ENCODE results near the gene ADAMTS17. TPM values are rescaled to one million over a fixed set of nuclear protein-coding genes. Genes with fewer than 3 reads are reported as not detected.
"Not testable (repeated sequence)": the region's sequence is repeated elsewhere in the genome, so short reads cannot be mapped to it uniquely, and the experiment has no call there.

ADAMTS17 gene
- polyA plus RNA-seq, 3 donors, result 0.11 to 2.6 (median 0.76) TPM

DNA sequence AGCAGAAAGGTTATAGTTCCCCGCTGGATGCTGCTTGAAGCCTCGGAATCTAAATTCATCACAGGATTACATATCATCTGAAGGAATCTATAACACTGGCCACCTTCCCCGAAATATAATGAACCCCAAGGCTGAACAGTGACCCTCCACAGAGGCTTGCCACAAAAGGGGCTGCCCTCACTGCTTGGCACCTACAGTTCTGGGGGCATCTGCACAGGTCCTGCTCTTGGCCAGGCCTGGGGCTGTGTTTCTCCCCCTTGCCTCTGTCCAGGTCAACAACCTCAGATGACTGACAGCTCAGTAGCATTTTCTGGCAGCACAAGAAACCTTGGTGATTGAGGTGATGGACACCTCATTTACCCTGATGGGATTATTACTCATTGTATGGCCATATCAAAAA lies 1.5 kb upstream of the ADAMTS17 start:
- WGBS, 3 donors, result 93 to 97% (median 93%) methylated on average over 3 of the region's 3 CpGs

DNA sequence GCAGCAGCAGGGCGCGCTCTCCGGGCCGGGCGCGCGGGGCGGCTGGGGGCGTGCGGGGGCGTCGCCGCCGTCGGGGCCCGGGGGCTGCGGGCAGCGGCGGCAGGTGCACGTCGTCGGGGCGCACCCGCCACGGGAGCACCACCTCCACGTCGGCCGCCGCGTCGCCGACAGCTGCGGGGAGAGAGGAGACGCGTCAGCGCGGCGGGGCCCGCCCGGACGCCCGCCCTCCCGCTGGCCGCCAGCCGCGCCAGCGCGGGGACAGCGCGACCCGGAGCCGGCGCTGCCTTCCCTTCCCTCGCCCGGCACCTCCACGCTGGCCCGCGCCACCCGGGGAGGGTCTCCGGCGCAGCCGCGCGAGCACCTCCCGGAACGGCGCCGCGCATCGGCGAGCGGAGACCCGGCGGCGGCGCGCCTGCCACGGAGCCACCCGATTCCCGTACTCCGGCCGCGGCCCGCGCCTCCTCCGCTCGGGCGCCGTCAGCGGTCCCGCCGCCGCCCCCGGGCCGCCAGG lies 481 bp downstream of the ADAMTS17 start:
- WGBS, 3 donors, result 0 to 3% (median 2%) methylated on average over 58 to 87 of the region's 95 CpGs
- no peak overlapping the region for H3K27ac ChIP-seq (ENCODE audit: low read depth, low read length)

More for the DNA sequence above, 1.5 kb upstream of the ADAMTS17 start:
- H3K27ac ChIP-seq (ENCODE audit: low read depth, low read length), result no peak overlapping the region

DNA sequence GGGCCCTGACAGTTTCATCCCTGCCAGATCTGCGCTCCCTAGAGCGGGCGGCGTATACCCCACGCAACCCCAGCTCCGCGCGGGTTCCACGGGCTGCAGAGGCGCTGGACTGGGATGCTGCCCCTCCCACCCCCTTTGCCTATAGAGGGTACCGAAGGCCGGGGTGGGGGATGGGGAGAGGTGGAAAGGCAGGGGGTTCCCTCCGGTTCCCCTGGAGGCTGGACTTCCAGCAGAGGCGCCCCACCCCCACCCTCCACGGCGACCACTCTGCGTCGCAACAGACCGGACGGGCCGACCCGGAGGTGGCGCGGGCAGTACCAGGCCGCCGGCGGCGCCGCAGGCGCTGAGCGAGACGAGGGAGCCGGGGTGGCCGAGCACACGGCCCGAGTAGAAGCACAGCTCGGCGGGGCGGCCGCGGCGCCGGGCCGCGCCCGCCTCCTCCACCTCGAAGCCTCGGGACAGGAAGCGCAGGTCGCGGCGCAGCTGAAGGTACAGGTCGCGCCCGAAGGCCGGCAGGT lies 995 bp downstream of the ADAMTS17 start:
- WGBS, 3 donors, result 12 to 13% (median 12%) methylated on average over 45 to 56 of the region's 56 CpGs

DNA sequence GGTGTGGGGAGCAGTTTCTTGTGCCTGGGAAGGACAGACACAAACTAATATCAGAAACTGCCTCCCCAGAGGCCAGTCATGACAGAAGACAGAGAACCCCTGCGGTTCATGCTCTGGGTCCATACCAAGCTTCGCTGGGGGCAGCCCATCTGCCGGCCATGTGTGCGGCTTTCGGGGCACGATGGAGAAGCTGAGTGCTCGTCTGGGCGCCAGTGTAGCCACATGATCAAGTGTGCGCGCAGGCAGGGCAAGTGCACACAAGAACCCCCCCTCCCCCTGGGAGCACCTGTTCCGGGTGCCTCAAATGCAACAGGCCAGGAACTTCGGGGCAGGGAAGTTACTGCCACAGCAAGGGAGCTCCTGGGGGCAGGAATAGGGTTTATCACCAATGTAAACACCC lies 1.8 kb downstream of the ADAMTS17 start:
- 74 to 91% (median 90%) methylated on average over 12 of the region's 12 CpGs for WGBS, 3 donors
- H3K27ac ChIP-seq (ENCODE audit: low read depth, low read length), result no peak overlapping the region

More for the DNA sequence above, 995 bp downstream of the ADAMTS17 start:
- no peak overlapping the region for H3K27ac ChIP-seq (ENCODE audit: low read depth, low read length)

DNA sequence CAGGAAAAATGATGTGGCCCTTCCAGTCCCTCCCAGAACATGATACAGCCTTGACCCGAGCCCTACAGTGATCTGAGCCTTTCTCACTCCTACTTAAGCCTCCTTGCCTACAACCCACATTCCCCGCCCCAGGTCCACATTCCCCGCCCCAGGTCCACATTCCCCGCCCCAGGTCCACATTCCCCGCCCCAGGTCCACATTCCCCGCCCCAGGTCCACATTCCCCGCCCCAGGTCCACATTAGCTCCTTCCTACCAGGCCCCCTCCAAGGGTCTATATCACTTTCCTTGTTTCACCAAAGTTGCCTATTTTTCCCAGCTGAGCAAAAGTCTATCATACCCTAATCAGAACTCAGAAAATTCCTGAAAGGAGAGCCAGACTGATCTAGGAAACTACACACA lies 2.3 kb downstream of the ADAMTS17 start:
- H3K27ac ChIP-seq (ENCODE audit: low read depth, low read length), result not testable (repeated sequence)
- WGBS, 3 donors, result 66 to 81% (median 78%) methylated on average over 6 to 7 of the region's 7 CpGs

DNA sequence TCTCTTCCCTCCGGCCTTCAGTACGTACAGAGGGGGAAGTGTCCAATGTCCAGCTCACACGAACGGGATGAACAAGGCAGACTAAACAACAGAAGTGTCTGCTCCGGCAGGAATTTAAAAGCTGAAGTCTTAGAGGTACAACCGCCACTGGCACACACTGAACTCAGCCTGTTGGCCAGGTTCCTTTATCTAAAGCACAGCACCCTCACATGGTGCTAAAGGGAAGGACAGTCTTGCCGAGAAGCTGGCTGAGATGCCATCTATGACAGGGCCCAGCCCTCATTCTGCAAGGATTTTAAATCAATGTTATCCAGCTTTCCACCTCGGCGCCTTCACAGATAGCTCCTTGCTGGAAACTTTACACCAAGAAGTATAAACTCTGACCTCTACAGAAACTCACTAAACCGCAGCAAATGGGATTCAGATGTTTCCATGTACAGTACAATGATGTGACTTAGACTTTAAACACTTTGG lies 2.8 kb downstream of the ADAMTS17 start:
- no peak overlapping the region for H3K27ac ChIP-seq (ENCODE audit: low read depth, low read length)
- WGBS, 3 donors, result 13 to 27% (median 24%) methylated on average over 10 of the region's 10 CpGs

DNA sequence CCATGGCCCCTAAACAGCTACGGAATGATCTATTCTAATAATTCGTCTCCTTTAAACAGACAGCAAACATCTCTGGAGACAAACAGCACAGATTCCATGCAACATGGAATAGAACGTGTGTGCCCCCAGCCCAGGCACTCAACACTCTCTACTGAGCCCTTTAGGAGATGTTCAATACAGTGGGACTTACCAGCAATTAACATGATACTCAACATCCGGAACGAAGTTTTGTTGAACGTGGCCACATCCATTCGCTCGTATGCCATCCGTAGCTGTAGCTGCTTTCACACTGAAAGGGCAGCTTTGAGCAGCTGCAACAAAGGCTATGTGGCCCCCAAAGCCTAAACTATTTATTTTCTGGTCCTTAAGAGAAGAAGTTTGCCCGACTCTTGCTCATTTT lies 3.5 kb downstream of the ADAMTS17 start:
- no peak overlapping the region for H3K27ac ChIP-seq (ENCODE audit: low read depth, low read length)
- WGBS, 3 donors, result 83 to 87% (median 84%) methylated on average over 10 of the region's 10 CpGs

DNA sequence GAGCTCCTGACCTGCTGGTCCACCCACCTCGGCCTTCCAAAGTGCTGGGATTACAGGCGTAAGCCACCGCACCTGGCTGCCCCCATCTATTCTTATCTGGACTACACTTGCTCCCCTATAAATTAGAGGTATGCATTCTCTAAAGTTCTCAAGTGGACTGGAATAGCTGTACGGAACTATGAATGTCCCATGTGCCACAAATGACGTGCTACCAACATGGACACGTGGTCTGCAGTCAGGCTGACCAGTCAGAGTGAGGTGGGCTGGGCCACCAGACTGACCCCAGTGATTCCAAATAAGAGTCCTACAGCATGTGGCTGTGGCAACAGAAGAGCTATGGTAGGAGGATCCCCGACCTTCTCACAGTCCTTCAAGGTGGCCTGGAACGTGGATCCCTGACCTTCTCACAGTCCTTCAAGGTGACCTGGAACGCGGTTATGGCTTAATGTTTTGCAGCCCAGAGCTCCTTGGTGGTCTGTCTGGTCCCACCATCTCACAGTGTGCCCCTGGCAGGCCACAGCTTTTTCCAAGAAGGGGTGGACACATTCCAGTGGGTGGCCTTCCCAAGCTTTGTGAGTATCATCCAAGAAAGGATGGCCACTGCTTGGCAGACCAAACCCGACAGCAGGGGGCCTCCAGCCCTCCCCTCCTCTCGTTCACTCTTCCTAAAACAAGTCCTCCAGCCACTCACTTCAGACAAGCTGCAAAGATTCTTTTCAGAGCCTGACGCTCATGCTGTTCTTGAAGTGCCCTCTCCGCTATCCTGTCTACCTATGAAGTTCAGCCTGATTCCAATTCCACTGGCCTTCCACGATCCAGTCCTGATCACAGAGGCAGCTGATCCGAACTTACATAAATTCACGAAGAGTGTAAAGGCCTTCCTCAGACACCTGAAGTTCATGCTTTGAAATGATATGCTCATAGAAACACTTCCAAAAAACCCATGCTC lies 4.4 kb downstream of the ADAMTS17 start:
- no peak overlapping the region for H3K27ac ChIP-seq (ENCODE audit: low read depth, low read length)
- WGBS, 3 donors, result 93 to 94% (median 94%) methylated on average over 17 of the region's 17 CpGs

DNA sequence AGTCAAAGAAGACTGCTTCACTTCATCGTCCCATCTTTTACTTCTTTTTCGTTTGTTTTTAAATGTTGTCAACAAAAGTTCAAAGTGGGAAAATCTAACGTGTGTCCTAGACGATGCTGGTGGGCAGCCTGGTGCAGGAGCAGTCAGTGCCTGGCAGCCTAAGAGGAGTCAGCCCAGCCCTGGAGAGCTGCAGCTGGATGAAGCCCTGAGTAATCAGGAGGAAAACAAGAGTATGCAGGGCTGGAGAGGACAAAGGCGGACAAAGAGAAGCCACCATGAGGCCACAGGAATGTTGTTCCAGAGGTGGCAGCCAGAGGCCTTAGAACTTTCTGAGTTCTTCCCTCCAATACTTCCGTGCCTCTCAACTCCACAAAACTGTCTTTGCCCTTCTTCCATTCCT lies 5.7 kb downstream of the ADAMTS17 start:
- 56 to 81% (median 59%) methylated on average over 6 of the region's 6 CpGs for WGBS, 3 donors
- no peak overlapping the region for H3K27ac ChIP-seq (ENCODE audit: low read depth, low read length)

DNA sequence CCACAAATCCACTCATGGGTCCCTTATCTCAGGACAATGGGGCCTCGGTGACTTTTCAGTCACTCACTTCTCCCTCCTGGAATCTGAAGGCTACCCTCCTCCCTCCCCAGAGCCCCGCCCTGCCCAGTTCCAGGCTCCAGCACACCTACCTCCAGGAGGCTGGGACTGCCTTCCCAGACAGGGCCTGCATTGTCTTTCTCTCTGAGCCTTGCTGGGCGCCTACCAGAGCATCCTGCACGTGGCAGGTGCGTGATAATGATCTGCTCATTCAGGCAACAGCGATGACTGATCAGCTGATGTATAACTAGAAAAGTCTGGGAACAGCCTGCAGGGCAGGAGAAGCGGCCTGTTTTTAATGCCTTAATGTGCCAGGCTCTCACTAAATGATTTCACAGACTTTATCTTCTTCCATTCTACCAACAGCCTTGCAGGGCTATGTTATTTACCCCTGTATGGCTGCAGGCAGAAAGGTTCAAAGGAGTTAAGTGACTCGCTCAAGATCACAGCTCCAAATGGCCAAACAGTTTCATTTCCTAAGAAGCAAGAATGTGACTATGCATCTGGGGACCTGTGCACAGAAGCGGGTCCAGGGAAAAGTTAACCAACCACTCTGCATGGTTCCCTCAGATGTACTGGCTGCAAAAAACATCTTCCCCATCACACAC lies 6.3 kb downstream of the ADAMTS17 start:
- H3K27ac ChIP-seq (ENCODE audit: low read depth, low read length), result no peak overlapping the region
- 70 to 82% (median 80%) methylated on average over 9 of the region's 9 CpGs for whole genome bisulfite sequencing, 3 donors

DNA sequence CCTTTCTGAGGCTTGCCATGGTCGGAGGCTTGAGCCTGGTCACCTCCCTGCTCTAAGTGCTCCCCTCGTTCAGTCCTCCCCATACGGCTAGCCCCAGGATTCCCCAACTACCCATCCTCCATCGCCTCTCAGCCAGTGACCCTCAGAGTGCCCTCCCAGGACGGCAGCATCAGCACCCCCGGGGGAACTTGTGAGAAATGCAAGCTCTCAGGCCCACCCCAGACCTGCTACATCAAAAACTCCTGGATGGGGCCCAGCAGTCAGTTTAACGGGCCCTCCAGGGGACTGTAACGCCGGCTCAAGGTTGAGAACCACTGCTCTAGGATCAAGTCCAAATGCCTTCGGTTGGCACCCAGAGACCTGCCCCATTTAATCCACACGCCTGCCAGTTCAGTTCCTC lies 6.9 kb downstream of the ADAMTS17 start:
- no peak overlapping the region for H3K27ac ChIP-seq (ENCODE audit: low read depth, low read length)
- 53 to 71% (median 67%) methylated on average over 11 of the region's 11 CpGs for WGBS, 3 donors

DNA sequence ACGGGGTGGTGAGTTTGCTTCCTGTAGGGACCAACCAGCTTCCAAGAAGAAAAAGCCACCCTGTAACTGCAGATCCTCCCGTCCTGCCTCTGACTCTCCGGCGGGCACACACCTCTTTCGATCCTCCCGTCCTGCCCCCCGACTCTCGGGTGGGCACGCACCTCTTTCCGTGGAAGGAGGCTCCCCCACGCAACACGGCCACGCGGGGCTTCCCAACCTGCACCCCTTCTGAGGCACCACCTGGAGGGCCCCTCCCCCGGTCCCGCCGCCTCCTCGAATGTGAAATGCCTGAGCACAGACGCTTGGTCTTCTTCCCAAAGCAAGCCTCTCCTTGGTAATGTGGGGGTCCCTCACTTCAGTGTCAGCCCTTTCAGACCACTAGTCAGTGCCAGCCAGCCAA lies 7.3 kb downstream of the ADAMTS17 start:
- WGBS, 3 donors, result 86 to 91% (median 90%) methylated on average over 19 of the region's 19 CpGs
- H3K27ac ChIP-seq (ENCODE audit: low read depth, low read length), result no peak overlapping the region

DNA sequence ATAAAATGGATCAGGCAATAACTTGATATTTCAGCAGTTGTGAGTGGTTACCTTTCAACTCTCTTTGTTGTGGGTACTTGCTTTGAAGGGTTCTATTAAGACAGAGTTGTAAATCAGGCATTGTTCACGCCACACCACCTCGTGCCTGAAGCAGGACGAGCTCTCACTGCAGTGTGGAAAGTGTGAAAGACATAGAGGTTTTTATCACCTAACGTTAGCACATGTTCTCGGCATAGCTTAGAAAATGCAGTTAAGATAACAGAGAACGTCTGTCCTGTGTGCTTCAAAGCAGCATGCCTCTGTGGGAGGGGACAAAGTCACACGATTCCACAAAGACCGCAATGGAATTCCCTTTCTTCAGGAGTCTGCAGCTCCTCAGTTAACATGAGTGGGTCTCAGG lies 7.8 kb downstream of the ADAMTS17 start:
- no peak overlapping the region for H3K27ac ChIP-seq (ENCODE audit: low read depth, low read length)
- WGBS, 3 donors, result 47 to 52% (median 48%) methylated on average over 8 of the region's 8 CpGs

DNA sequence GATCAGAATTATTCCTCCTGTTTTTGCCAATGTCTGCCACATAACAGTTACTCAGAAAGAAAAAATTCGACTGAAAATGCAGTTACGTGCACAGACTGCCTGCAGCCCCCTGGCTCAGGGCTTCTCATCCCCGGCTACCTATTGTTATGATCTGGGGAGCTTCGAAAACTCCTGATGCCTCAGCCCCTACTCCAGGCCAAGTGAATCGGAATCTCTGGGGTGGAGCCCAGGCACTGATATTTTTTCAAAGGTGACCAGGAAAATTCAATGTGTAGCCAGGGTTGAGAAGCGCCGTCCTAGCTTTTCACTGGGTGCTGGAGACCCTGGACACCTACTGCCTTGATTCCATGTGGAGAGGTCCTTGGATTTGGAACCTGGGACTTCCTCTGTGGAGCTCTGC lies 8.5 kb downstream of the ADAMTS17 start:
- no peak overlapping the region for H3K27ac ChIP-seq (ENCODE audit: low read depth, low read length)
- WGBS, 3 donors, result 87 to 94% (median 91%) methylated on average over 7 of the region's 7 CpGs

DNA sequence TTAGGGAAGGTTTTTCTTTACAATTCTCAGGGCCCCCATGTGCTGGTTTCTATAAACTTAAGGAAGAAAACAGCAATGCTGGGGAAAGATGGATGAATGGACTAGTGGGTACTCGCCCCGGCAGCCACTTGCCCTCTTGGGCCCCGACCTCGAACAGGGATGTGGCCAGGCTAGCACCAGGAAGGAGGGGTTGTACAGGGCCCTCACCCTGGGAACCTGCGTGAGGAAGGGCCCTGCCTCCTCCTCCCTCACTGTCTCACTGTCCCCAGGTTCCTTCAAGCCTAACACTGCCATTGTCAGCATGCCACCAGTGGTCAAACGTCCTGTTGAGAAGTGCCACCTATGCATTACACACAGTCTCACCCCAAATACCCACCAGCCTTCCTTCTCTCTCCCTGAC lies 9.1 kb downstream of the ADAMTS17 start:
- no peak overlapping the region for H3K27ac ChIP-seq (ENCODE audit: low read depth, low read length)
- WGBS, 3 donors, result 70 to 90% (median 75%) methylated on average over 6 of the region's 6 CpGs

DNA sequence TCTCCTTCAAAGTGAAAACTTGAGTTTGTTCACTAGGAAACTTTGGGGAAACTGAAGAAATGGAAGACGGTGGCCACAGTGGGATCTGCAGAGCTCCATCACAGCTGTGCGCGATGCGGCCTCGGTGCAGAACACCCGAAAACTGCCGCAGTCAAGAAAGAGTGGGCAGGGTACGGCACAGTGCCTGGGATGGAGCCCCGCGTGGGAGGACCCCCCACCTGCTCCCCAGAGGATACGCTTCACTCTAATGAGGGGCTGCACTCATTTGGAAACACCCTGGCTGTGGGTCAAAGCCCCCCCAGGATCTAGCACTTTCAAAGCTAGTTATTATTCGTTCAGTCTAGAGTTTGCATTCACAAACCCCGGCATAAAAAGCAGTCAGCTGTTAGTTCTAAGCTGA lies 9.5 kb downstream of the ADAMTS17 start:
- H3K27ac ChIP-seq (ENCODE audit: low read depth, low read length), result no peak overlapping the region
- WGBS, 3 donors, result 82 to 93% (median 85%) methylated on average over 13 of the region's 13 CpGs

DNA sequence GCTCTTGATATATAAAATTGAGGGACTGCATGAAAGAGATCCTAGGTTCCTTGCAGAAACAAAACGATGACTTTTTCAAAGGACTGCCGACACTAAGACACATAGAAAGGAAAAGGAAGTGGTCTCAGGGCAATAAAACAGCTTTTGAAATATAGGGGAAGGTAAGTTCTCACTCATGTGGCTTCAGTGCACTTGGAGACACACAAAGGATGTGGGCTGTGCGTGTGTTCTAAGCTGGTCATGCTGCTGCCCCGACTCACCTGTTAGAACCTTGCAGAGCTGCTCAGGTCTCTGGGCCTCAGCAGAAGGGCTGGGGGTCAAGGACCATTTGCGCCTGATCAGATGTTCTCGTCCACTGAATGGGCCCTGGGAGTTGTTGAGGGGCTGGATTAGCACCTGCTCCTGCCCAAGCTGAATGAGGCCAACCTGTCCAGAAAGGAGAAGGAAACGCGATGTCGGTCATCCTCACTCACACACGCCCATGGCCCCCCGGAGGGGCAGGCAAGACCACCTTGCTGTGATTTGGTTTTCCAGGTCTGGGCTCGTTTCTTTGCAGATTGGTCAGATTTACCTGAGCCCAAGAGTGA lies 11.1 kb downstream of the ADAMTS17 start:
- H3K27ac ChIP-seq (ENCODE audit: low read depth, low read length), result no peak overlapping the region

DNA sequence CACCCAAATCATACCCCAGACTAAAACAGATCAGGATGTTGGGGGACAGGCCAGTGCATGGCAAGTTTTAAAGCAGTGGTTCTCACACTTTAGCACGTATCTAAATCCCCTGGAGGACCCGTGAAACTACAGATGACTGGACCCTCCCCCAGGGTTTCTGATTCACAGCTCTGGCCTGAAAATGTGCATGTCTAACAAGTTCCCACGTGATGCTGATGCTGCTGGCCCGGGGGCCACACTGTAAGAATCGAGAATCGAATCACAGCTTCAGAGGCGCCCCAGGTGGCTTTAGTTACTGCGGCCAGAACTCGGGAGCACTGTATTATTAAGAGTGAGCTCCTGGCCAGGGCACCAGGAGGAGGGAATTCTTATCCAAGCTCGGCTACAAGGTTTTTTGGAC lies 11.6 kb downstream of the ADAMTS17 start:
- H3K27ac ChIP-seq (ENCODE audit: low read depth, low read length), result no peak overlapping the region
- whole genome bisulfite sequencing, 3 donors, result 70 to 77% (median 71%) methylated on average over 10 of the region's 10 CpGs

More for the DNA sequence above, 11.1 kb downstream of the ADAMTS17 start:
- 70 to 84% (median 72%) methylated on average over 12 of the region's 12 CpGs for WGBS, 3 donors

DNA sequence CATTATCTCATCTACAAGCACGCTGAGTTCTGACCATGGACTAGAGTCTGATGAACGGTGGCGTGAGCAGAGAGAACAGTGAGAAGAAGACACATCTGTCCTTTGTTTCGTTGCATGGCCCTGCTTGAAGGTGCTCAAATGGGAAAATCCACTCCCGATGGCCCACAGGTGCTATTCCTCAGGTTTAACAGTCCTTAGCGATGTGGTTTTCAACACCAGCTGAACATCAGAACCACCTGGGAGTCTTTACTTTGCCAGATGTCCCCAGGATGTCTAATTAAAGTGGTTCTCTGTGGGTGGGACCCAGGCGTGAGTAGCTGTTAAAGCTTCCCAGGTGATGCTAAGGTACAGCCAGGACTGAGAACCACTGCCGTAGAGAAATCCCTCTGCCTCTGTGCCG lies 13.0 kb downstream of the ADAMTS17 start:
- WGBS, 3 donors, result 86 to 89% (median 89%) methylated on average over 9 of the region's 9 CpGs

More for the DNA sequence above, 13.0 kb downstream of the ADAMTS17 start:
- H3K27ac ChIP-seq (ENCODE audit: low read depth, low read length), result no peak overlapping the region
